Keratinocyte (primary cell): ENCODE measurements around the gene ANKRD6.

ENCODE experiments used
- CTCF ChIP-seq, 3 experiments: IDR thresholded peaks in 1 of 3; conservative IDR thresholded peaks in 1 of 3; optimal IDR thresholded peaks in 1 of 3; 2 replicates in 2 of 3; 3 replicates in 1 of 3; pipeline versions ENCODE3 to v1.5.1; 2011; ENCODE audit warnings: low read length in 3 of 3, mild to moderate bottlenecking in 3 of 3, moderate library complexity in 2 of 3, control low read depth in 1 of 3, inconsistent platforms in 1 of 3; ENCODE audit not compliant: insufficient read depth in 2 of 3; ENCODE audit errors: extremely low read depth in 1 of 3
- EZH2 ChIP-seq: IDR thresholded peaks from one replicate; pipeline ENCODE4 v1.6.1; 2012; ENCODE audit warnings: inconsistent platforms, mild to moderate bottlenecking, low read length, moderate library complexity

- no peak for TF ChIP-seq CTCF (optimal IDR thresholded peaks at IDR 0.05 in 1 of 3, IDR thresholded peaks at IDR 0.05 in 1 of 3, conservative IDR thresholded peaks at IDR 0.05 in 1 of 3; ENCODE audit: extremely low read depth in 1 of 3, insufficient read depth in 2 of 3, low read length in 3 of 3)
- no peak for TF ChIP-seq EZH2
Observed at GRCh38 chr6:89682991-89683390, 250.0 kb downstream of the ANKRD6 start.
